C4-2B (cell line): Measurements from ENCODE around the gene DUSP23.

ENCODE experiments used
- ZFX ChIP-seq: fragments of 450-650 bp; IDR thresholded peaks from 2 replicates; pipeline ENCODE4 v1.6.1; 2017
- TF ChIP-seq, protein P1 (sequence below): fragments of 450-650 bp; conservative IDR thresholded peaks from 2 replicates; pipeline ENCODE4 v1.5.1; 2017; ENCODE audit warnings: mild to moderate bottlenecking

DNA sequence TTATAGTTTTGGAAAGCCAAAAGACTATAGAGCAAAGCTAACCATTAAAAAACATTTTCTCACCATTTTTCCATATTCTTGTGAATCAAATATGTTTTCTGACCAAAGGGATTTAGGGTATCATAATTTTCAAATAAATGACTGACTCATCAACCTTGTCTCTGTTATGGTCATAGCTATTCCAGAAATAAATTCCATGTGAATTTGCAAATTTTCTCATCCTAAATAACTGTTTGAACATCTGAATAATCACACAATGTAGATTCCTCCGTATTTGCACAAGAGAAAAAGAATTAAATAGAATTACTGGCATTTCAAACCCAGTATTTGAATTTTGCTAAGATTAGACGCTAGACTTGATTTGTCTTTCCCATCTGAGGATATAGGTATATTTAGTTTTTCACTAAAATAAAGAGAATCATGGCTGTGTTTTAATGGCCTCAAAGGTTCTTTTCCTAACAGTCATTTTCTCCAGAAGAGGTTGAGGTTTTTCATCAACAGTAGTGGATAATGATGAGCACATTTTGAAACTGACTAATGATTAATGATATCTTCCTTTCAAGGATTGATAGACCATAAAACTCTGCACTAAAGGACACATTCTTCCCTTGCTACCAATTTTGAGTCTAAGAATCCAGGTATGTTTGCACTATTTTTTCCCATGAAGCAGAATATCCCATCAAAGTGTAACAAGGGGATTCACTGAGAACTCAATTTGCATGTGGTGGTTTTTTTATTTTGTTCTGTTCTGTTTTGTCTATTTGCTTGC lies 9.5 kb upstream of the DUSP23 start:
- TF ChIP-seq, protein P1, sequence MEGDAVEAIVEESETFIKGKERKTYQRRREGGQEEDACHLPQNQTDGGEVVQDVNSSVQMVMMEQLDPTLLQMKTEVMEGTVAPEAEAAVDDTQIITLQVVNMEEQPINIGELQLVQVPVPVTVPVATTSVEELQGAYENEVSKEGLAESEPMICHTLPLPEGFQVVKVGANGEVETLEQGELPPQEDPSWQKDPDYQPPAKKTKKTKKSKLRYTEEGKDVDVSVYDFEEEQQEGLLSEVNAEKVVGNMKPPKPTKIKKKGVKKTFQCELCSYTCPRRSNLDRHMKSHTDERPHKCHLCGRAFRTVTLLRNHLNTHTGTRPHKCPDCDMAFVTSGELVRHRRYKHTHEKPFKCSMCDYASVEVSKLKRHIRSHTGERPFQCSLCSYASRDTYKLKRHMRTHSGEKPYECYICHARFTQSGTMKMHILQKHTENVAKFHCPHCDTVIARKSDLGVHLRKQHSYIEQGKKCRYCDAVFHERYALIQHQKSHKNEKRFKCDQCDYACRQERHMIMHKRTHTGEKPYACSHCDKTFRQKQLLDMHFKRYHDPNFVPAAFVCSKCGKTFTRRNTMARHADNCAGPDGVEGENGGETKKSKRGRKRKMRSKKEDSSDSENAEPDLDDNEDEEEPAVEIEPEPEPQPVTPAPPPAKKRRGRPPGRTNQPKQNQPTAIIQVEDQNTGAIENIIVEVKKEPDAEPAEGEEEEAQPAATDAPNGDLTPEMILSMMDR: no peak
- no peak for TF ChIP-seq ZFX
